Stomach (tissue), 4 donors: ENCODE measurements around the gene KMT5C.
"Not testable (repeated sequence)": the region's sequence is repeated elsewhere in the genome, so short reads cannot be mapped to it uniquely, and the experiment has no call there.

Experiments
- POLR2A ChIP-seq, 4 donors: fragments of 450-650 bp; IDR thresholded peaks; one replicate each; pipeline ENCODE4 v1.6.1; 2016; ENCODE audit warnings: antibody characterized with exemption in 4 of 4, control low read depth in 2 of 4, mild to moderate bottlenecking in 1 of 4, moderate library complexity in 1 of 4
- TF ChIP-seq, protein P1 (sequence below), 7 experiments: fragments of 450-650 bp in 4 of 7; fragments of 200-600 bp in 3 of 7; sonication (generic) in 3 of 7; IDR thresholded peaks; one replicate each; pipeline ENCODE4 v1.5.1; 2016 to 2019; ENCODE audit warnings: antibody characterized with exemption in 7 of 7, control low read depth in 2 of 7, mild to moderate bottlenecking in 1 of 7

DNA sequence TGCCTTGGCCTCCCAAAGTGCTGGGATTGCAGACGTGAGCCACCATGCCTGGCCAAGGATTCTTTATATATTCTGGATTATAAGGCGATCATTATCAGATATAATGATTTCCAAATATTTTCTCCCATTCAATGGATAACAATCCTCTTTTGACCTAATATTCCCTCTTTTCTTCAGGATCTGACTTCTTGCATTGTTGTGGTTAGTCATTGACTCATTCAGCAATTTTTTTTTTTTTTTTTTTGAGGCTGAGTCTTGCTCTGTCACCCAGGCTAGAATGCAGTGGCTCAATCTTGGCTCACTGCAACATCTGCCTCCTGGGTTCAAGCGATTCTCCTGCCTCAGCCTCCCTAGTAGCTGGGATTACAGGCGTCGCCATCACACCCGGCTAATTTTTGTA, 9.9 kb upstream of the KMT5C start:
- TF ChIP-seq, protein P1, sequence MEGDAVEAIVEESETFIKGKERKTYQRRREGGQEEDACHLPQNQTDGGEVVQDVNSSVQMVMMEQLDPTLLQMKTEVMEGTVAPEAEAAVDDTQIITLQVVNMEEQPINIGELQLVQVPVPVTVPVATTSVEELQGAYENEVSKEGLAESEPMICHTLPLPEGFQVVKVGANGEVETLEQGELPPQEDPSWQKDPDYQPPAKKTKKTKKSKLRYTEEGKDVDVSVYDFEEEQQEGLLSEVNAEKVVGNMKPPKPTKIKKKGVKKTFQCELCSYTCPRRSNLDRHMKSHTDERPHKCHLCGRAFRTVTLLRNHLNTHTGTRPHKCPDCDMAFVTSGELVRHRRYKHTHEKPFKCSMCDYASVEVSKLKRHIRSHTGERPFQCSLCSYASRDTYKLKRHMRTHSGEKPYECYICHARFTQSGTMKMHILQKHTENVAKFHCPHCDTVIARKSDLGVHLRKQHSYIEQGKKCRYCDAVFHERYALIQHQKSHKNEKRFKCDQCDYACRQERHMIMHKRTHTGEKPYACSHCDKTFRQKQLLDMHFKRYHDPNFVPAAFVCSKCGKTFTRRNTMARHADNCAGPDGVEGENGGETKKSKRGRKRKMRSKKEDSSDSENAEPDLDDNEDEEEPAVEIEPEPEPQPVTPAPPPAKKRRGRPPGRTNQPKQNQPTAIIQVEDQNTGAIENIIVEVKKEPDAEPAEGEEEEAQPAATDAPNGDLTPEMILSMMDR (IDR thresholded peaks at IDR 0.05): not testable (repeated sequence)
- not testable (repeated sequence) for TF ChIP-seq POLR2A (IDR thresholded peaks at IDR 0.05)
